ENCODE measurements around the gene TBKBP1.

Gene TBKBP1

DNA sequence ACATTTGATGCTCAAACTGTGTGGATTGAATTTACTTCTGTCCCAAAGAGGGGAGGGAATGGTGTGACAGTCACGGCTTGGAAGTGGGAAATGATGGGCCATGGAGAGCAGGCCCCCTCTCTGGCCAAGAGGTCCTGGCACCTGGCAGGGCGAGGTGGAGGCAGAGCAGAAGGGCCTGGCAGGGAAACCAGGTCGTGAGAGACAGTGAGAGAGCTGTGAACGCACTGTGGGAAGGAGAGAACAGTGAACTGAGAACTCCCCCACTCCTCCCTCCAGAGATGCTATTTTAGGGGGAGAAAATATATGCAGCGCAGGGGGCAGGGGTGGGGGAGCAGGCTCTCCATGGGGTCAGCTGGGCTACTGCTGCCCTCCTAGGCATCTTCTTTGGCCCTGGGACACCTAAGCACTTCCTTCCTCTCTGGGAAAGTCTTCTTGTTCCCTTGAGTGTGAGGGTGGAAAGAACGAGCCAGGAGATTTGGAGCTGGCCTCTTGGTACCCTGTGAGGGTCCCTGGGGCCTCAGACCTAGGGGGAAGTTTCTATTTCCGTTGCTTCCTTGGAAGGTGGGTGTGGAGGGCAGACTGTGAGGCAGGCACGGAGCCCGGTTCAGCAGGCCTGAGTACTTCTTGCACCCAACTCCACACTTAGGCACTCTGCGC, 21.8 kb downstream of the TBKBP1 start:
- TF ChIP-seq CTCF (IDR thresholded peaks at IDR 0.05; ENCODE audit: control insufficient read depth, extremely low read depth, insufficient read depth), result no peak
- no peak overlapping the region for H3K4me3 ChIP-seq (ENCODE audit: low read depth, low read length)
- no peak for DNase-seq (ENCODE audit: low read depth)

- no peak for DNase-seq (ENCODE audit: low read depth)
- H3K4me3 ChIP-seq (ENCODE audit: low read depth, low read length), result no peak overlapping the region
- TF ChIP-seq CTCF (IDR thresholded peaks at IDR 0.05; ENCODE audit: control insufficient read depth, extremely low read depth, insufficient read depth), result no peak
These were observed 22.4 kb downstream of the TBKBP1 start for GRCh38 chr17:47716375-47716774.

GRCh38 chr17:47717261-47717697, 23.3 kb downstream of the TBKBP1 start:
- TF ChIP-seq CTCF (IDR thresholded peaks at IDR 0.05; ENCODE audit: control insufficient read depth, extremely low read depth, insufficient read depth), result no peak
- H3K4me3 ChIP-seq (ENCODE audit: low read depth, low read length), result no peak overlapping the region
- no peak for DNase-seq (ENCODE audit: low read depth)

DNA sequence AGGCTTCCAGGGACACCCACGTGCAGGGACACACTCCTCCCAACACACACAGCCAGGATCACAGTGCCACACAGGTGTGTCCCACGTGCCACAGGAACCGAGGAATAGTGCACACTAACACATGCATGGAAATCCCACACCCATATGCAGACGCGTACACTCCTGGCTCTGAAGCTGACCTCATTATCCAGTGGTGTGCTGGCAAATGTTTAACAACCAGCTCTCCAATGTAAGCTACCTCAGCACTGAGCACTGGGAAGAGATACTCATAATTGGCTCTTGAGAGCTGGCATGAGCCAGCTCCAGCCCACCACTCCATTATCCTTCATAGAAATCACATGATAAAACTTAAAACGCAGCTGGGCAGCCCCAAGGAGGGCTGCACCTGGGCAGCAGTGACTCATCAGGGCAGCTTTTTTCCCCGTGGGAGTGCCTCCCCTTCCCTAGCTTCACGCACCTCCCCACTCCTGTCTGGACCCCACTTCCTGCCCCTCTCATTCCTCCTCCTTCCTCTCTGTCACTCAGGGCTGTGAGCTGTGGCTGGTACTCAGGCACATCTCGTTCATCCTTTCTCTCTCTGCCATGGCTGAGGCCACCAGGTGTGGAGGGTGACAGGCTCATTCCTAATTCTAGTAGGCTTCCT, 24.1 kb downstream of the TBKBP1 start:
- no peak for DNase-seq (ENCODE audit: low read depth)
- no peak overlapping the region for H3K4me3 ChIP-seq (ENCODE audit: low read depth, low read length)
- TF ChIP-seq CTCF (IDR thresholded peaks at IDR 0.05; ENCODE audit: control insufficient read depth, extremely low read depth, insufficient read depth), result no peak

GRCh38 chr17:47718634-47719405, 24.9 kb downstream of the TBKBP1 start:
- no peak for DNase-seq (ENCODE audit: low read depth)
- TF ChIP-seq CTCF (IDR thresholded peaks at IDR 0.05; ENCODE audit: control insufficient read depth, extremely low read depth, insufficient read depth), result no peak
- no peak overlapping the region for H3K4me3 ChIP-seq (ENCODE audit: low read depth, low read length)

DNA sequence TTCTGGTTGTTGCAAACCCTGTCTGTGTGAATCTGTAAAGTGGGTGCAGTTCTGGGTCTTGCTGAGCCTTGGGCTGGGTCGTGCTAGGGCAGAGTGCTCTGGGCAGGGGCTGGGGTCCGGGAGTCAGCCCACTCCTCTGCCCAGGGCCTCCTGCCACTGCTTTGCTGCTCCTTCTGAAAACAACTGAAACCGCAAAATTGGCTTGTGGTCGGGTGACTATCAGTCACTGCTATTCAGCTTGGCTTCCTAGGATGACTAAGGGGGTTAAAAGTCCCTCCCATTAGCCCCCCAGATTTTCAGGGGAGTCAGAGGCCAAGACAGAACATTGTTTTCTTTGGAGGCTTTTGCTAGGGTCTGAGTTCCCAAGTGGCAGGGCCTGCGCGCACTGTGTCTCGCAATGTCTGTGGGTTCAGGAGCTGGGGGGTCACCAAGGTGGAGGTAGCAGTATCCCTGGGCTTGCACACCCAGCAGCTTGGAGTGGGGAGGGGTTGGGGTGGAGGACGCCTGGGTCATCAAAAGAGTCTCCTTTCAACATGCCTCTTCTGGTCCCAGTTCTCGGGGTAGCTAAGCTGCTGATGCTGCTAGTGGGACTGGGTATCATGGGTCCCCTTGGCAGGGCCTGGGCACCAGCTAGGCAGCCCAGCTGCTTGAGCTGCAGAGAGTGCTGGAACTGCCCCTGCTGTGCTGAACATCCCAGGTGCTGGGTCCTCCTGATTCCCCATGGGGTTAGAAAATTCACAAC, 25.6 kb downstream of the TBKBP1 start:
- H3K4me3 ChIP-seq (ENCODE audit: low read depth, low read length), result no peak overlapping the region
- no peak for TF ChIP-seq CTCF (IDR thresholded peaks at IDR 0.05; ENCODE audit: control insufficient read depth, extremely low read depth, insufficient read depth)
- DNase-seq (ENCODE audit: low read depth), result no peak

All from LNCaP clone FGC (cell line).